ENCODE measurements around the gene SSTR3. TPM values are rescaled to one million over a fixed set of nuclear protein-coding genes. Genes with fewer than 3 reads are reported as not detected.

The SSTR3 gene
- total RNA-seq, 2 experiments from 2014 or later = 28.1 to 28.6 TPM

DNA sequence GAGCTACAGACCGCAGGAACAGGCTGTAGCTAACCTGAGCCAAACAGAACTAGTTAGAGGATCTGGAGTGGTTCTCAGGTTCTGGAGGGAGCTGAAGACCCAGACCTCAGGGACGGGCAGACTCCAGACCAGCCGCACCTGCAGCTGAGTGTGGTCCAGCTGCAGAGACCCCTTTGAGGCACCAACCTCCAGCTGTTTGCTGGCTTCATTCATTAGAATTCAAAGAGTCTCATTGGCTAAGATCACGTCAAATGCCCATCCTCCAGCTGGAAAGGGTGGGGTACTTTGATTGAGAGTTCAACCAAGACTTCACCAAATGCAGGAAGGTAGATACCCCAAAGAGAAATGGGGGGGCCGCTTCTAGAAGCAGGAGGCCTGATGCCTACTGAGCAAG, 49.2 kb downstream of the SSTR3 start:
- H3K36me3 Mint-ChIP-seq (ENCODE audit: low read depth) = no peaks in the 10 kb centered on the region
- peaks cover 75% of the 10 kb centered on the region for H3K4me1 Mint-ChIP-seq (ENCODE audit: low read depth)
- H3K9me3 Mint-ChIP-seq = no peaks in the 10 kb centered on the region
- no peaks in the 10 kb centered on the region for H3K27me3 Mint-ChIP-seq (ENCODE audit: low read depth)
- H3K4me3 Mint-ChIP-seq = peak overlapping the region; percentile 19
- CTCF ChIA-PET = interaction anchor here (0.9 to 4.7 kb wide), 10 partner anchors 9 to 118 kb away, joined by 3 to 48 read pairs (median 10); partner anchors contain the start of gene IL2RB
- intact Hi-C loops (cut with micrococcal nuclease) = loop anchor here (2.0 kb wide), 3 partner anchors 60 to 98 kb away; no protein-coding TSS in a partner anchor
- peak overlapping the region; percentile 83 for H3K27ac Mint-ChIP-seq
- DNase-seq = no peak

DNA sequence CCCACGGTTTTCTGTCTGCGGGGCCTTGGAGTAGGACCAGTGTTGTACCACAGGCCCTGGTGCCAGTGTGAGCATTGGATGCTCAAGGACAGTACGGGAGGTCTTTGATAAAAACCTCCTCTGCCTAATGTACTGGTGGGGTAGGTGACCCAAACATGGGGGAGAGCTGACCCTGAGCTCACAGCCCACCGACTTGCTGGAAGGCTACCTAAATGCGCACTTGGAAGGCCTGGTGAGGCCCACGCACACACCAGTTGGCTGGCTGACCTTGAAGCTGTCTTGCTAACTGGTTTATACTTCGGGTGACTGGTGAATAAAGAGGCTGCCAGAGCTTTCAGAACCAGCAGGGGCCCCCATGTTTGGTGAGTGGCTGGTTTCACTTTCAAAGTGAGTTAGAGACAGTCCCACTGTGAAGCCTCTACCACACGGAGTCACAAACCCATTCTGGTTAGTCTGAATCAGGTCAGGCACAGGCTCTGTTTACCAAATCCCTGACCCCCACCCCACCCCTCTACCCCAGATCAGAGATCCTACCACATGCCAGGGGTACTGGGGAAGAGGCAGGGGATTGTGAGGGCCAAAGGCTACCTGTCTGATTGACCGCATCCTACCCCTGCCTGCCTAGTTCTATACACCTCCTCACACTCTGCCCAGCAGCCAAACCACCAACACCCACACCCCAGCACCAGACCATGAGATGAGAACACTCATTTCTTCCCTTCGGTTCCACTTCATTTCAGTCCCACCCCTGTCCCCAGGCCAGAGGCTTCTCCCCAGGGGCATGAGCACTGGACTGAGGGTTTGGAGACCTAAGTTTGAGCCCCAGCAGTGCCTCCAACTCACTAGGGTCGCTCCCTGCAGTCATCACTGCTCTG, 49.8 kb downstream of the SSTR3 start:
- H3K4me3 Mint-ChIP-seq = peak overlapping the region; percentile 28
- DNase-seq = peak; percentile 92
- CTCF ChIA-PET = interaction anchor here (0.9 to 4.7 kb wide), 13 partner anchors 10 to 118 kb away, joined by 3 to 48 read pairs (median 7); partner anchors contain the start of gene IL2RB
- intact Hi-C loops (cut with micrococcal nuclease) = loop anchor here (1.0 to 2.0 kb wide), 8 partner anchors 12 to 98 kb away; no protein-coding TSS in a partner anchor
- H3K27me3 Mint-ChIP-seq (ENCODE audit: low read depth) = no peaks in the 10 kb centered on the region
- H3K36me3 Mint-ChIP-seq (ENCODE audit: low read depth) = no peaks in the 10 kb centered on the region
- H3K27ac Mint-ChIP-seq = peak overlapping the region; percentile 83
- H3K9me3 Mint-ChIP-seq = no peaks in the 10 kb centered on the region
- H3K4me1 Mint-ChIP-seq (ENCODE audit: low read depth) = peaks cover 75% of the 10 kb centered on the region

DNA sequence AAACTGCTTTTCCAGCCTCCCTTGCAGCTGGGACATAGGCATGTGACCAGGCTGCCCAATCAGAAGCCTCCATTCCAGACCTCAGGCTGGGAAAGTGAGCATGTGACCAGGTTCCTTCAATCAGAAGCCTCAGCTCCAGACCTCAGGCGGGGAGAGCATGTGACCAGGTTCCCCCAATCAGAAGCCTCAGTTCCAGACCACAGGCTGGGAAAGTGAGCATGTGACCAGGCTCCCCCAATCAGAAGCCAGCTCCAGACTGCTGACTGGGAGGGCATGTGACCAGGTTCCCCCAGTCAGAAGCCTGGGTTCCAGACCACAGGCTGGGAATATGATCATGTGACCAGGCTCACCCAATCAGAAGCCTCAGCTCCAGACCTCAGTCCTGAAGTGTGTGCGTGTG, 50.8 kb downstream of the SSTR3 start:
- Mint-ChIP-seq H3K27ac (peak overlapping the region; percentile 83), H3K27me3 (ENCODE audit: low read depth) (no peaks in the 10 kb centered on the region), H3K4me3 (no peak overlapping the region), H3K4me1 (ENCODE audit: low read depth) (peaks cover 69% of the 10 kb centered on the region), H3K36me3 (ENCODE audit: low read depth) (no peaks in the 10 kb centered on the region), H3K9me3 (no peaks in the 10 kb centered on the region)
- intact Hi-C loops (cut with micrococcal nuclease) = no loop called here
- CTCF ChIA-PET = interaction anchor here (1.2 to 4.7 kb wide), 9 partner anchors 9 to 98 kb away, joined by 3 to 48 read pairs (median 11); partner anchors contain the start of gene IL2RB
- peak; percentile 45 for DNase-seq

DNA sequence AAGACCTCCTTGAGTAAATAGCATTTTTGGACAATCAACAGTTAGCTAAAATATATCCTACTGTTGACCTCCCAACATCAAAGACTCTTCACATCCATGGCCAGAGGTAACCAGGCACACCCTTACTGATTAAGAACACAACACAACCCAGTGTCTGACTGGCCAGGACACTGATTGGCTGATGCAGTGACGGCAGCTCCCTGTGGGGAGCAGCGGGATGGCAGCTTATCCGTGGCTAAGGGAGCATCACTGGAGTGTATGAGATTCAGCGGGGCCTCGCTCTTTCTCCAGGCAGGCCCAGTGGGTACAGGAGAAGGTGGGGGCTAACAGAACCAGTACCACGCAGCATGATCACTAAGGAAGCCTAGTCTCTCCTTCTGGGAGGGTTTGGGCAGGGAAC, 52.2 kb downstream of the SSTR3 start:
- H3K4me1 Mint-ChIP-seq (ENCODE audit: low read depth) = peaks cover 68% of the 10 kb centered on the region
- H3K36me3 Mint-ChIP-seq (ENCODE audit: low read depth) = no peaks in the 10 kb centered on the region
- peaks cover 3% of the 10 kb centered on the region for H3K9me3 Mint-ChIP-seq
- H3K27ac Mint-ChIP-seq = no peak overlapping the region
- H3K4me3 Mint-ChIP-seq = no peak overlapping the region
- H3K27me3 Mint-ChIP-seq (ENCODE audit: low read depth) = no peaks in the 10 kb centered on the region
- no peak for DNase-seq
- intact Hi-C loops (cut with micrococcal nuclease) = no loop called here
- CTCF ChIA-PET = interaction anchor here (4.7 kb wide), 1 partner anchor 11 kb away, joined by 48 read pairs; the partner anchor contains the start of gene IL2RB

DNA sequence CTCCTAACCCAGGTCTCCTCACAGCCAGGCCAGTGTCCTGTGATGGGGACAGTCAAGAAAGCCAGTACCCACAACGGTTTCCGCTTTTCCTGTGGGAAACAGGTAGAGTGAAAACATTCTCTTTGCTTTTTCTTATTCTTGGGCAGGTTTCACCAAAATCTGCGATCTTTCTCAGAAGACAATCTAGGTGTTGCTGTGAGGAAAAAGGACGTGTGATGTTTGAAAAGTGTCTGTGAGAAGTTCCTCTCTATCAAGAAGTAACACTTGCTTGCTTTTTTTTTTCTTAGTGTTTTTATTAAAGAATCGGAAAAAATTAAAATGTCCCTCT, 53.4 kb downstream of the SSTR3 start:
- H3K4me3 Mint-ChIP-seq = no peak overlapping the region
- CTCF ChIA-PET = no interaction called here
- no peaks in the 10 kb centered on the region for H3K27me3 Mint-ChIP-seq (ENCODE audit: low read depth)
- no peaks in the 10 kb centered on the region for H3K36me3 Mint-ChIP-seq (ENCODE audit: low read depth)
- peaks cover 64% of the 10 kb centered on the region for H3K4me1 Mint-ChIP-seq (ENCODE audit: low read depth)
- intact Hi-C loops (cut with micrococcal nuclease) = no loop called here
- DNase-seq = no peak
- H3K27ac Mint-ChIP-seq = no peak overlapping the region
- peaks cover 3% of the 10 kb centered on the region for H3K9me3 Mint-ChIP-seq

DNA sequence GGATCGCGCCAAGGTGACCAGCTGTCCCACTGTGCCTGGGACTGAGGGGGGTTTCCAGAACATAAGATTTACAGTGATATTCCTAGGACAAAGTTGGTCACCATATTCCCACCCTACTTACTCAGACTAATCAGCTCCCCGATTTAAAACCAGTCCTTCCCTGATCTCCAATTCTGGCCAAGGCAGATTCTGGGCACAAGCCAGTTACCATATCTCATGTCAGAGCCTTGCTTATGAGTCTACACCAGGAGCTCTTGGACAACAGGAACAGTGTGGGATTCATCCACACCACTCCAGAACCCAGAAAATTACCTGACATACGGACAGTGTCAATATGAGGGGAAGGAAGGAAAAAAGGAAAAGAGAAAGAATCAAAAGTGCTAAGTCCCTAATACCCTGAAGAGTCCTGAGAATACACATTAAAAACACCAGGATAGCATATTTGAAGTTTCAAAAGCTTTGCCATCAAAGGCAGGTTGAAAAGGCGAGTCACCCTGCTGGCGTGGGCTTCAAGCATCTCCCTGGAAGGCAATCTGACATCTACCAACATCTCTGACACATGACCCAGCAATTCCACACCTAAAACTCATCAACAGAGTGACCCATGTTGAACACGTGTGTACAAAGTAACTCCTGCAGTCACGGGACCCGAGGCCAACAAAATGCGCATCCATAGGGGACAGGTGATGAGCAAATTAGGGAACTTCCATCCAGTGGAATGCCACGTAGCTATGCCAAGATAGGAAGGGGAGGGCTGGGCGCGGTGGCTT, 54.6 kb downstream of the SSTR3 start:
- H3K27me3 Mint-ChIP-seq (ENCODE audit: low read depth) = no peaks in the 10 kb centered on the region
- no peak overlapping the region for H3K4me3 Mint-ChIP-seq
- H3K4me1 Mint-ChIP-seq (ENCODE audit: low read depth) = peaks cover 52% of the 10 kb centered on the region
- peaks cover 3% of the 10 kb centered on the region for H3K9me3 Mint-ChIP-seq
- H3K27ac Mint-ChIP-seq = no peak overlapping the region
- intact Hi-C loops (cut with micrococcal nuclease) = no loop called here
- no peak for DNase-seq
- H3K36me3 Mint-ChIP-seq (ENCODE audit: low read depth) = no peaks in the 10 kb centered on the region
- CTCF ChIA-PET = interaction anchor here (0.6 to 2.1 kb wide), 5 partner anchors 9 to 300 kb away, joined by 3 to 7 read pairs (median 4); no protein-coding TSS in a partner anchor

DNA sequence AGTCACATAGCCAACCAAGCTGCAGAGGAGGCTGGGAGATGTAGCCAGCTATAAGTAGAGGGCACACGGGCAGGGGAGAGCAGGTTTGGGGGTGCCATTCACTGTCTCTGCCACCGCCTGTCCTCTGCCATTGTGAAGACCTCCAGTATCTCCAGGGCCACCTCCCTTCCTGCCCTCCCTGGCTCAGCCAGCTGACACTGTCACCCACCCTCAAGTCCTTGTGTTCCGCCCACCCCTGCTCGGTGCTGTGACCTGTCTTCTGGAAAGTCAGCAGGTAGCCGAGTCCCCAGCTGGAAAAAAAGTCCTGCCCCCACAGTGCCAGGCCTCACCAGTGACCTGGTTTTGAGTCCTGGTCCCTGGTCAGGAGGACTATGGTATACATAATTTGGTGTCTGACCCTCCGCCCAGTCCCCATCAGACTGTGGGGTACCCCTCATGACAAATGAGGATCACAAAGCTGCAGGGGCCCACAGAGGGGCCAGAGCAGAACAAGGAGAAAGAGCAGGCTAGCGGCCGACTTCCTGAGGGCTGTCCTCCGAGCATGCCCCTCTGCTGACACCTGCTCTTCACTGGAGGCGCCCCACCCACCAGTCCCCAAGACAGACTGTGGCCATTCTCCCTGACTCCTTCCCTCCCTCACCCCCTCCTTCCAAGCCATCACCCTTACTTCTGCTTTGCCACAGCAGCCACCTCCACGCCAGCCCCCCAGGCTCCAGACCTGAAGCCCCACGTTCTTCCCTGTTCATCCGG, 55.4 kb downstream of the SSTR3 start:
- Mint-ChIP-seq H3K27ac (no peak overlapping the region), H3K4me1 (ENCODE audit: low read depth) (peaks cover 43% of the 10 kb centered on the region), H3K9me3 (peaks cover 3% of the 10 kb centered on the region), H3K36me3 (ENCODE audit: low read depth) (no peaks in the 10 kb centered on the region), H3K27me3 (ENCODE audit: low read depth) (no peaks in the 10 kb centered on the region), H3K4me3 (no peak overlapping the region)
- CTCF ChIA-PET = interaction anchor here (0.6 to 2.1 kb wide), 8 partner anchors 9 to 301 kb away, joined by 3 to 10 read pairs (median 4); no protein-coding TSS in a partner anchor
- no peak for DNase-seq
- intact Hi-C loops (cut with micrococcal nuclease) = no loop called here

DNA sequence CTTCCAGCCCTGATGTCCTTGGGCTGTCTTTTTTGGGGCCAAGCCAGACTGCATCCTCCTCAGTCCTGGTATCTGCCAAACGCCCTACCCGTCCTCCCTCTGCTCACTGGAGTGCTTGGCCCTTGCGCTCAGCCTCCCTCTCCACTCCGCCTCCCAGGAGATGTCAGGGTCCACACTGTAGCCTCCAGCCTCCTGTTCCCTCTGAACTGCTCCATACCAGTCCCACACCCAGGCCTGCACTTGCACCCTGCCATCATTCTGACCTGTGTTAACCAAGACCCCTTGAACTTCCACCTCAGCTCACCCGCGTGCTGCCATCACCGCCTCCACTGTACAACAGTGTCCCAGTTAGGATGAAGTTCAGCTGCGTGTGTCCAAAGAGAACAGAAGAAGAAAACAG, 56.3 kb downstream of the SSTR3 start:
- no peaks in the 10 kb centered on the region for H3K27me3 Mint-ChIP-seq (ENCODE audit: low read depth)
- DNase-seq = no peak
- intact Hi-C loops (cut with micrococcal nuclease) = no loop called here
- no peak overlapping the region for H3K27ac Mint-ChIP-seq
- CTCF ChIA-PET = interaction anchor here (0.6 to 2.1 kb wide), 5 partner anchors 8 to 221 kb away, joined by 3 to 10 read pairs (median 6); no protein-coding TSS in a partner anchor
- no peak overlapping the region for H3K4me3 Mint-ChIP-seq
- no peaks in the 10 kb centered on the region for H3K36me3 Mint-ChIP-seq (ENCODE audit: low read depth)
- H3K4me1 Mint-ChIP-seq (ENCODE audit: low read depth) = peaks cover 38% of the 10 kb centered on the region
- H3K9me3 Mint-ChIP-seq = peaks cover 3% of the 10 kb centered on the region

DNA sequence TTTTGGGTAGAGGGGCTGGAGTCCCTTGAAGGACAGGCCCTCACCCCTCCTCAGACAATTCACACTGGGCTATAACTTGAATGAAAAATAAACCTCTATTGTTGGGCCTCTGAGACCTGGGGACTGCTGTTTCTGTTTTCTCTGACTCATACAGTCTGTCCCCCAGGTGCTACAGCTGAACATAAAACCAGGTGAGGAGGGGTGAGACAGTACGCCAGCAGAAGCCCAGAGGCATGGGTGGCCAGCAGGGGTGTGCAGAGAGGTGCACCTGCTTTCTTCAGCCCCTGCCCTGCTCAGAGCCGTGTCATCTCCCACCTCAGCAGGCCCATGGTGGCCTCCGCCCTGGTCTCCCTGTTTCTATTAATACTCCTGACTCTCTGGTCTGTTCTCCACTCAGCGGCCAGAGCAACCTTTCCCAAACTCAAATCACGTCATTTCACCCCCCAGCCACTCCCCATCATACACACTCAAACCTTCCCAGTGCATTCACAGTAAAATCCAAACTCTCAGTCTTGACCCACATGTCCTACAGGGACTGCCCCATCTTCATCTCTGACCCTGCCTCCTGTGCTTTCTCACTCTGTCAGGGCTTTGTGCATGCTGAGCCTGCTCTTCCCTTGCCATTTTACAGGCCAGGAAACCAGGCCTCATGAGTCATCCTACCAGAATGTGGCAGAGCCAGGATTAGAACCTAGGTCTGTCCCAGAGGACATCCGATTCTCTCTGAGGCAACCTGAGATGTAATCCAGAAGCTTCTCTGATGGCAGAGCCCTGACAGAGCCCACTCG, 57.2 kb downstream of the SSTR3 start:
- intact Hi-C loops (cut with micrococcal nuclease) = no loop called here
- no peaks in the 10 kb centered on the region for H3K36me3 Mint-ChIP-seq (ENCODE audit: low read depth)
- CTCF ChIA-PET = interaction anchor here (1.4 kb wide), 1 partner anchor 44 kb away, joined by 4 read pairs; no protein-coding TSS in a partner anchor
- H3K9me3 Mint-ChIP-seq = peaks cover 7% of the 10 kb centered on the region
- H3K27me3 Mint-ChIP-seq (ENCODE audit: low read depth) = no peaks in the 10 kb centered on the region
- H3K4me1 Mint-ChIP-seq (ENCODE audit: low read depth) = peaks cover 45% of the 10 kb centered on the region
- H3K4me3 Mint-ChIP-seq = no peak overlapping the region
- peak; percentile 45 for DNase-seq
- no peak overlapping the region for H3K27ac Mint-ChIP-seq
